NCI-H1436 treated with DMSO at 0.1 percent for 48 hours (cell line): ENCODE data around the gene BBS9.
"Not testable (repeated sequence)": the region's sequence is repeated elsewhere in the genome, so short reads cannot be mapped to it uniquely, and the experiment has no call there.

ENCODE experiments used
- DNase-seq: peaks from one replicate; lab custom pipeline; 2025; lab: John Stamatoyannopoulos, UW

Gene BBS9

DNA sequence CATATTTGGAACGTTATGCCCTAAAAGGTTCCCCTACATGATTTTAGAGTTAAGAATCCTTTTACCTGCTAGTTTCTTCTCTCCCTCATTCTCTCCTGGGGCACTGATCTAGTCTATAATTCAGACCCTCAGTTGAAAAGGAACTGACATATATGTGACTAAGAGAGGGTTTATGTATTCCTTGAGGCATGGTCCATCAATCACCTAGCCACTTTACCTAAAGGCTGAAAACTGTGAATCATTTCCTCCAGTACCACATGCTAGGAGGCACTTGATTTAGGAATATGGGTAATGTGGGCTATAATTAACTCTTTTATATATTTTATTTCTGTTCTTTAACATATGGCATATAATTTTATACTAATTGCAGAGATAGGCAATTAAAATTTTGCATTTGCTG is 303.5 kb downstream of the BBS9 start:
- no peak for DNase-seq

DNA sequence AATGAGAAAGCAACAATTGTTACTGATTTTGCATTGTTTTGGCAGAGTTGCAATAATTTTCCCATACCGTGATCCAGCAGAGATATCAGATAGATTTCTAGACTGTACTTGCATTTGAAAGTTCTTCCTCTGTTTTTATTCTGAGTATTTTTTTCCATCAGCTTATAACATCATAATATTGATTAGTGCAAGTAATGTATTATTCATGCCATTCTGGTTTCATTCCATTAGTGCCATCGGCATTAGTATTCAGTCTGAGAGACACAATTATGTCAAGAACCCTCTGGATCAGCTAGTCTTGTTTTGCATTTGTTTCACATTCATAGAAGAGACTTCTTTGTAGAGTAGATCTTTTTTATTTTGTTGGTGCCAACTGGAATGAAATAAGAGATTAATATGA is 304.0 kb downstream of the BBS9 start:
- no peak for DNase-seq

DNA sequence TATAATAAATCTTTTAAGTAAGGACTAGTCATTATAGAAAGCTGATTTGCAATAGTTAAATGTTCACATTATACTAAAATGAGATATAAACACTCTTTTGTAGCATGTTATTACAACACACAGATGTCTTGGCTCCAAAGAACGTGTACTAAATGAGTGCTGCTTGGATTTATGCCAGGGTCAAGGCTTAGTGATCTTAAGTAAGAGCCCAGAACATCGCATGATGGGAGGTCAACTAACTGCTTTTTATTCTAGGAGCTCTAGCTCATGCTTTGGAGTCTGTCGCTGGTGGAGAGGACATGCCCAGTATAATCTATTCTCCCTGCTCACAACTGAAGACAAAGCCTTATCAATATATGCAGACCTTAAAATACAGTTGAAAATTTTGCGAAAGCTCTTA is 315.1 kb downstream of the BBS9 start:
- no peak for DNase-seq

DNA sequence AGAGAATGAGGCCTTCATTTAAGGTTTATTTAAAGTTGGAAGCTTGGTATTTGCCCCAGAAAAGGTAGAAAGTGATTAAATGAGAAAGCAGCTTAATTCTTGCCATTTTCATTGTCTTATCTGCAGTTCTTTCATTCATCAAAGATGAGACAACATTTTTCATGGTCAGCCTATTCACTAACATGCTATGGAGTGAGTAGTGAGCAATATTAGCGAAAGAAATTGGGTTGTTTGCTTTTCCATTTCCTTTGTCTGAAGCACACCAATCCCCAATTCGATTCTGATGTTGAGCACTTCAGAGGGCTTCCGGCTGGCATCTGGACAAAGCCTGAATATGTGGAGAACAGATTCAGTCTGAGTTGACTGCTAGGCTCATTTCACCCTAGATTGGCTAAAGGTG is 317.2 kb downstream of the BBS9 start:
- DNase-seq = no peak

DNA sequence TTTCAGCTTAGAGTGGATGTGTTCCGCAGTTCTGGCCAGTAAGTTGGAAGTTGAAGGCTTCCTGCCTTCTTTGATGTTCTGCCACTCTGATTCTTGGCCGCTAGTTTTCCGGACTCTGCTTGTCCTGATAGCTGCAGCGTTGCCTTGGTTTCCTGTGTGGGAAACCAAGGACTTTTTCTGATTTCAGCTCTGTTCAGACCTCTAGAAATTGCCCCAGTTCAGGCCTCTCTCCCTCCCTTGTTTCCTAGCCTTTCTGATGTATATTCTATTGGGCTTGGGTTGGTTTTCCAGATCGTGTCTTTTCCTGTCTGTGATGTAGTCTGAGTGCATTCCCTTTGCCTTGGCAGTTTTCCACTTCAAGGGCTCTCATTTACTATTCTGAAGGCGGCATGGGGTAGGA is 318.7 kb downstream of the BBS9 start:
- no peak for DNase-seq

DNA sequence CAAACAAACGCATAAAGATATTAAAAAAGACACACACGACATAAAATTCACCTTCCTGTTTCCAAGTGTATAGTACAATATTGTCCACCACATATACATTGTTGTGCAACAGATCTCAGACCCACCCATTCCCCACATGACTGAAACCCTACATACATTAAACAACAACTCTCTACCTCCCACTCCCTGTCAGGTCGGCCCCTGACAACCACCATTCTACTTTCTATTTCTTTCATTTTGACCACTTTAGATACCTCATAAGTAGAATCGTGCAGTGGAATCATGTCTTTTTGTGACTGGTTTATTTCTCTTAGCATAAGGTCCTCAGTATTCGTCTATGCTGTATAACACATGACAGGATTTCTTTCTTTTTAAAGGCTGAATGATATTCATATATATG is 320.5 kb downstream of the BBS9 start:
- no peak for DNase-seq

DNA sequence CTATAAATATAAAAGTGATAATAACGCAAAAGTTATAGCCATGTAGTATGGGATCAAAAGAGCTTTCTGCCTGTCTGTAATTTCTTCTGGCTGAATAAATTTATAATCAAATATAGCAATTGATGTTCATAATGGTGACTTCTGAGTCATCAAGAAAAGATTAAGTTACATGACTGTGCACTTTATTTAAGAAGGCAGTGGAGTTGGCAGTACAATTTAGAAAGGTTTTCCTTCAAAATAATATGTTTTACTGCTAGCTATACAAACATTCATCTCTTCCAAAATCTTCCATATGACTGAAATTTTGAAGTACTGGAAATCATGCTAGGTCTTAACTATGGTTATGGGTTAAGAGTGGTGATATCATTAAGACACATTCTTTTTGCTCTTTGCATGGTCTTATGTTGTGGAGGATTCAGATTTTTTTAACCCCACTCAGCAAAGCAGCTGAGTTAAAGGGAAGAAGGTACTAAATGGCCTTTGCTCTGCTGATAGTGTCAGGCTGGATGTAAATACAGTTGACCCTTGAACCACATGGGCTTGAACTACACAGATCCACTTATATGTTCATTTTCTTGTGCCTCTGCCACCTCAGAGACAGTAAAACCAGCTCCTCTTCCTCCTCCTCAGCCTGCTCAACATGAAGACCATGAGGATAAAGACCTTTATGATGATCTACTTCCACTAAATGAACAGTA is 323.6 kb downstream of the BBS9 start:
- no peak for DNase-seq

DNA sequence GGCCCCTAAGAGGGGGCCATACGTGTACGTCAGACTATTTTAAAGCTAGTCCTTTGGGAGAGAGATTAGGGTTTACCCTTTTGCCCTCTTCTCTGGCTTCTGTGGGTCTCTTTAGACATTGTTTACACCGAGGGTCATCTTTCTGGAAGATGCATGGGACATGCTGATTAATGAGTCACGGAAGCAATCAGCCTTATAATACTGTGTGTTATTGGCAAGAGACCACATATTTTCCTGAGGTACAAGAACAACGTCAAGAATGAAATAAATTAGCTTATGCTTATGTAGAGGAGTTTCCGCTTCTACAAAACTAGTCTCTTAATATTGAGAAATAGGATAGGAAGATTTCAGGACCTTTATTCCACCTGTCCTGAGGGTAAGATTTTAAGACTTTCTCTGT is 327.7 kb downstream of the BBS9 start:
- DNase-seq = no peak

DNA sequence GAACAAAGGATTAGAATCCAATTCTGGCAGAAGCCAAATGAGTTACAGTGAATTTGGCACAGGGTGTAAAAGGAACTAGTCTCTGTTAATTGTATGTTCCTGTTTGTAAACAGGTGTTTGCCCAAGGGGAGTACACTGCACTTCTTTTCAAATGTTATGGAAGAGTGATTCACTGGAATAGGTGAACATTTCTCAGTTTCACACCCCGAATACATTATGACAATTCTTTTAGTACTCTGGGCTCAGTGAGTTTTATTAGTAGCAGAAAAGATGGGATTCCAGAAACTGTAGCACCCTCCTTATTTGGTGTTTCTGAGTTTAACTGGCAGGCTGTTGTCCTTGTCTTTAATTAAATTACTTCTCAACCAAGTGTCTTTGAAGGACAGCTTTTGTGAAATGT is 329.2 kb downstream of the BBS9 start:
- no peak for DNase-seq

DNA sequence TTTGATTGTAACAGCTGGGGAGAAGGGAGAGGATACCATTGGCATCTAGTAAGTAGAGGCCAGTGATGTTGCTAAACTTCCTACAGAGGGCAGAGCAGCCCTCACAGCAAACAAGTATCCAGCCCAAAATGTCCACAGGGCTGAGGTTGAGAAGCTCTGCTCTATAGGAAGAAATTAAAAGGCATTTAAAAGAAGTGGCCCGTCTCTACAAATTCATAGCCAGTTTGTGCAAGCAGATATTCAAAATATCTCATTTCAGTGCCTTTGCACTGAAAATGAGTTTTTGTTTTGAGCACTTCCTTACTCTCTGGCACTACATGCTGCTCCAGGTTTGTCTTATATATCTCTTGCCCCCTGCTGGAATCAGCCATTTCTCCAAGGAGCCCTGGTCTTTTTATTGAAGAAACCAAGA is 330.0 kb downstream of the BBS9 start:
- DNase-seq = no peak

DNA sequence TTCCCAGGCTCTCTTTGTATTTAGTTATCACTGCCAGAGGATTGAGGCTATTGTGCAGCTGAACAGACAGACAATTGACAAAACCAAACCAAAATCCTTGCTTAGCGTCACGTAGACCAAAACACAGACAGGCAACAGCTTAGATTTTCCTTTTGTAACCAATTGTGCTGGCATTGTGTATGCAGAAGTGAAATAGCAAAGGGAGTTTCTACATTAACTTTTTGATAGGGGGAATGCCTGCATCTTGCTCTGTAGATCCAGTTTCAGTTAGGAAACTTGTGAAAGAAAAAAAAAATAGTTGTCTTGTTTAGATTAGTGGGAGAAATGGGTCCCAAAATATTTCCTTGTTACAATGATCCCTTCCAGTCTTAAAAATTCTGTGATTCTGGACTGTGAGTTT is 333.8 kb downstream of the BBS9 start:
- no peak for DNase-seq

DNA sequence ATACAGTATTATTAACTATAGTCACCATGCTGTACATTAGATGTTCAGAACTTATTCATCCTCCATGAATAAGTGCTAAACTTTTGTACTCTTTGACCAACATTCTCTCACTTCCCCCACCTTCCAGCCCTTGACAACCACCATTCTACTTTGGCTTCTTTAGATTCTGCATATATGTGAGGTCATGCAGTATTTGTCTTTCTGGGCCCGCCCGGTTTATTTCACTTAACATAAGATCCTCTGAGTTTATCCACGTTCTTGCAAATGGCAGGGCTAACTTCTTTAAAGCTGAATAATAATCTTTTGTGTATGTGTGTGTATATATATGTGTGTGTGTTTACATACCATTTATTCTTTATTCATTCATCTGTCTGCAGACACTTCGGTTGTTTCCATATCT is 336.8 kb downstream of the BBS9 start:
- no peak for DNase-seq

DNA sequence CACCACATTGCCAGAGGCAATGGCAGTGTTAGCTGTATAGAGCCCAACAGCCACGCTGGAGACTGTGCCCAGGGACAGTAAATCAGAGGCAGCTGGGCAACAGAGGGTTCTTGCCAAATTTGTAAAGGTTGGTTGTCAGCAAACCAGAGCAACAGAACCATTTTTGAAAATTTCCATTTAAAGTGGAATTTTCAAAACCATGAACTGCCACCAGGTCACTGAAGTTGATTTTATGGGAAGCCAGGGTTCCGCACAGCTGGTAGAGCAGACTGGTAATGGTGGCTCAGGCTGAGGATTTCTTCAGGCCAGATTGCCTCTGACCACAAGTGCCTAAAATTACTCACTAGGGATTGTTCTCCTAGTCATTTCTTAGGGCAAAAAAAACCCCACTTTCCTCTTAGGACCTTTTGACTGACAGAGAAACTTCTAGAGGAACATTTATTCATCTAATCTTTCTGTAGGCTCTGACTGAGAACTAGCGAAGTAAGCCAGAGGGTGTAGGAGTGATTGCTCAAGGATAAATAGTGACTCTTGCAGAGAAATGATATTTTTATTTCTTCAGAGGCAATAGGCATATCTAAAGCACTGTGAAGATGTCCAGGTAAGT is 342.4 kb downstream of the BBS9 start:
- DNase-seq = no peak

DNA sequence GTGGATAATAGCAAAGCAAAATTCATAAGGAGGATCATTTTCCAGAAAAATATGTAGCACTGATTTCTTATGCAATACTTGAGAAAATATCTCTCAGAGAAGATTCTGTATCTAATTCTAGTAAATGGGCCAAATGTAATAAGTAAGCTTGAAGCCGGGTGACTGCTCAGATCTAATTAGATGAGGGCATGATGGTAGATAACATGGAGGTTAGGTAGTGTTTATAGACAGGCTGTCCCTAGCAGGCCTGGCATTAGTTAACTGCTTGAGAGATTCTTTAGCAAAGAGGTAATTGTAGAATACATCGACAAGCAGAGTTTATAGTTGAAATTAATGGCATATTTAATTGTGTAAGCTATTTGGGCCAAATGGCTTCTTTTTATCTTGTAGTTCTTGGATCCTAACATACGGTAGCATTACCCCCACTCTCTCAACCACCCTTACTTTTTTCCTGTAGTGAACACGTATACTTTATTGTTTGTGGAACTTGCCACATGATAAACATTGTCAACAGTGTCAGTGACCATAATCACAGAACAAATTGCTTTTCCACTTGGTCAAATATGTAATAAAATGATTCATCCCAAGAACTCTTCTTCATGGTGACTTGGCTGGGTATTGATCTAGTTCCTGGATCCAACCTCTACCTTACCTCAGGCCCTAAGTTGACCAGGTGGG is 343.1 kb downstream of the BBS9 start:
- DNase-seq = no peak

DNA sequence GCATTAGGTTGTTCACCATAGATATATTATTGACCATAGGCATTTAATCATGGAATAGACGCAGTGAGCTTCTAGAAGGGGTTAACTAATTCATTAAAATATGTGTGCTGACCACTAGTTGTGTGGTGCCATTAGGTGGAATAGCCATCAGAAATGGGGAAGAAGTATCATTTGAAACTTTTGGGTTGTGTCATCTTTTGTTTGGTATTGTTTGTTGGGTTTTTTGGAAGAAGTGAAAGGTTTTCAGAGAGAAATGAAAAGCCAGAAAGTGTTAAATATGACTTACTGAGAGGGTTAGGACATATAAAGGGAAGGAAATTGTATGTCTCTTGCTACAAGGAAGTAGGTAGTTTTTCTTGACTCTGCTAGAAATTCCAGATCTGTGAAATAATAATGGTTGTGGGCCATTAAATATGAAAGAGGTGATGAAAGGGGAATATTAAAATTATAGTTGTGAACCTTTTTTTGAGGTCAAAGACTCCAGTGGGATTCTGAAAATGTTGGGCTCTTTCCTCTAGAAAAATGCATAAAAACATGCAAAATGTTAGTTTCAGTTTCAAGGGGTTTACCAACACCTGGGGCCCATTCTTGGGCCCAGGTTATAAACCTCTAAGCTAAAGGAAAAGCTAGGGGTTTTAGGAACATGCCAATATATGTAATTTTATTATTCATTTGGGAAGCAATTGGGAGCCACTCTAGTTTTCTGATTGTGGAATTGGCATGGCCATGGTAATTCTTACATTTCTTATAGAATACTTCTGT is 348.5 kb downstream of the BBS9 start:
- no peak for DNase-seq

DNA sequence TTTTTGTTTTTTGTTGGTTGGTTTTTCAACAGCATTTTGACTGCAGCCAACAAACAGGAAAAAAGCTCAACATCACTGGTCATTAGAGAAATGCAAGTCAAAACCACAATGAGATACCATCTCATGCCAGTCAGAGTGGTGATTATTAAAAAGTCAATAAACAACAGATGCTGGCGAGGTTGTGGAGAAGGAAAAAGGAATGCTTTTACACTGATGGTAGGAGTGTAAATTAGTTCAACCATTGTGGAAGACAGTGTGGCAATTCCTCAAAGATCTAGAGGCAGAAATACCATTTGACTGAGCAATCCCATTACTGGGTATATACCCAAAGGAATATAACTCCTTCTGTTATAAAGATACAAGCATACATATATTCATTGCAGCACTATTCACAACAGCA is 355.1 kb downstream of the BBS9 start:
- not testable (repeated sequence) for DNase-seq

DNA sequence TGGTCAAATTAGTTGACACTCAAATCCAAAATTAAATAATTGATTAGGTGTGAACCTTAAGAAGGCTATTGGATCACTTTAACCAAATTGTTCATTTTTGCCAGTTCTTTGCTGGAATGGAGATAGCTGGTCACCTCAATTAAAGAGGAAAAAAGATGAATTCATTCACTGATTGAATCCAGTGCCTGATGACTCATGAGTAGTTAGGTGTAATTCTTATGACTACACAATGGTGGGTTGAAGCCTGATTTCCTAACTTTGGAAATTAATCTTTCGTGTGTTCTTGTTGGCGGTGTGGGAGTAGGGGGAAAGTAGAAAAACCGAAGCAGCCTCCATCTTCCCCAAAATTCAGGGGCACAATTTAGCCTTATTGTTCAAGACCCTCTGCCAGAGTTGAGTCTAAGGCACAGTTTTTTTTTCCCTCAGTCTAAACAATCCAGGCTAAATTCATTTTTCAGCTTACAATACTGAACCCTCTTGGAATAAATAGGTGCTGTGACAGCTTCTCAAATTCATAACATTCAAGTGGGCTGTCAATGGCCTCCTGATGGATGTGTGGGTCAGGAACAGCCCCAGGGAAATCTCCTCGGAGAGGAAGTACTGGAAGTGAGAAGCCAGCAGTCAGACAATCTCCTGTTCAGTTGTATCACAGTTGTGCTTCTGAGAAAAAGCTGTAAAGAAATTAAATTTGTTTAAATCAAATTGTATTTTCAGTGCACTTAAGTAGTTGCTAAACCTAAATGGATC is 356.6 kb downstream of the BBS9 start:
- no peak for DNase-seq

DNA sequence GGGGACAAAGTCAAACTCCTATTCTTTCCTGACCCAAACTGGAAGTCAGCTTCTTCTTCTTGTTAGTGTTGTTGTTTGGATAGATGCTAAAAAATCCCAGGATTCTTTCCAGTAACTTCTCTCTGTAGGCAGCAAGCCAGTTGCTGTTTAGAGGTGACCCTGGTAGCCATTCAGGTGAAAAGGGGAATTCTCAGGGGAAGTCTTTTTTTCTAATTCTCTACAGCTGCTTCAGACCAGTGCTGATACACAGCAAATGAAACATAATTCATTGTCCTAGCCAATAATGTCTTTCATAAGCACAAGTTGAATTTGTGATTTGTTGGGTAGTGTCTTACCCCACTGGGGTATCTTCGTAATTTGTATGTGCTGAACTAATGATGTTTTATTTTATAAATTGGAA is 357.3 kb downstream of the BBS9 start:
- no peak for DNase-seq

DNA sequence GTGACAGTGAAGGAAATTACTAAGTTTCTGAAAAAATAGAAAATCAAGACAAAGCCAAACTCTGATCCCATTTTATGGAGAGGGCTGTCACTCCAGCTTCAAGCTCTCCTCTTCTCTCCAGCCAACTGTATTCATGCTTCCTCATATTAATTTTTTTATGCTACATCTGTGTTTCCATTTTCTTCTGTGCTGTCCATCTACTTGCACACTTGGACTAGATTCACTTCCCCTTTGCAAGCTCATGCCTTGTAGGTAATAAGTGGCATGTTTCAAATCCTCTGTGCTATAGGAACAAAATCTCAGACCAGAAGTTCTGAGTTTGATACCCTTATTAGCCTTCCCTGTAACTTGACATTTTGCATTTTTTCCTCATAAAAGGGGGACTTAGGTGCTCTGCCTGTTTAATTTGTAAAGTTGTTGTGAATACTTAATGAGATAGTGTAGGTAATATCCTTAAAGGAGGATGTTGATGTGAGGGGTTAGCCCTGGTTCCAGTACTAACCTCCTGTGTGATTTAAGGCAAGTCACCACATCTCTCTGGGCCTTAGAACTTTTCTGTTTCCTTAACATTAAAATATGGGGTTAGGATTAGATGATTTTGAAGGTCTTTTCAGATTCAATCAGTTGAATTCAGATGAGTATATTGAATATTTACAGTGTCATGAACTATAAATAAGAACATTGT is 358.8 kb downstream of the BBS9 start:
- no peak for DNase-seq

DNA sequence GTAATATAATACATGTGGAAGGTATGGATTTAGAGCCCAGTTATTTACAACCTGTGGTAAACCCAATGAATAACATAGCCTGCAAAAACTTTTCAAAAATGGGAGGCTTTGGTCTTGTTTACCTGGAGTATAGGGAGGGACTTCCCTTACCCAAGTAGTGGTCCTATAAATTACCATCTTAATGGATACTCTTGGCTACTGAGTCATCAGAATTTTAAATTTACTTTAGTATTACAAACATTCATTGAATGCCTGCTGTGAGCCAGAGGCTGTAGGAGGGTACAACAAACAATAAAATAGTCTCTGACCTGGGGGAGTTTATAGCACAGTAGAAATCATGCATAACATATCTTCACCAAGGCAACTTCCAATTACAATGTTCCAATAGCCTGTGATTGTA is 365.1 kb downstream of the BBS9 start:
- DNase-seq = no peak

DNA sequence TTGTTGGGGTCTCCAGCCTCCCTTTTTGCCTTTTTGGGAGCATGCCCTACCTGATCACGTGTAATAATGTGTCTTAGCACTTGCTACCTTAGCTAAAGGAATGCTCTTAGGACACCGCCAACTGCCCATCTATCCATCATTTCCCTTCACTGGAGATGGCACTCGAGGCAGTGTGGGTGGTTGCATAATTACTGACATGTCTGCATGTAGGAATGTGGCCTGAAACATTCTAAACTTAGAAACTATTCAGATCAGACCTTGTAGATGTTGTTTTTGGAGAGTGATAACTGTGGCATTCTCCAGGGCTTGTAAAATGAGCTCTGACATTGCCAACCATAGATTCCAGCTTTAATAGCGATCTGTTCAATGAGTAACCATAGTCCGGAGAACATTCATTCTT is 365.8 kb downstream of the BBS9 start:
- DNase-seq = no peak

DNA sequence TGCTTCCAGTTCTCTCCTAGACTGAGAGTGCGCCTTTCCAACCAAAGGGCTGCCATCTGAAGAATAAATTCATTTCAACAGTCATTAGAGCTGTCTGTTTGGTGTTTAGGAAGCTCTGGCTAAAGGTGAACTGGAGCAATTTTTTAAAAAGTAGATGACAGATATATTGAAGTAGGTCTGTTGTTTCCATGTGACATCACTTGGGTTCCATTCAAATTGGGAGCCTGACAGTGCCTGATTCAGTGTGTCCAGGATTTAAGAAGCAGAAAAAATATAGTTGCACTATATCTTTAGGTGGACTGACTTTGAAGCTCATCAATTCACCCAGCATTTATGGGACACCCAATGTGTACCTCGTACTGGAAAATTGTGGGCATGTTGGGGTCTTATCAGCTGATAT is 367.7 kb downstream of the BBS9 start:
- DNase-seq = no peak
